GM23338 (cell line): ENCODE results near the gene MYCBP2.

ENCODE experiments used
- CREB1 ChIP-seq: fragments of 250-450 bp; sonication (Bioruptor Pico); IDR thresholded peaks from 2 replicates; pipeline ENCODE4 v1.5.0; 2020; ENCODE audit warnings: low read depth, mild to moderate bottlenecking, moderate library complexity
- CTCF ChIP-seq, 2 experiments: fragments of 200-600 bp in 1 of 2; sonication (generic) in 1 of 2; conservative IDR thresholded peaks; 2 replicates each; pipeline versions ENCODE4 v1.5.1 to v1.6.1; 2016 to 2017; ENCODE audit warnings: antibody characterized with exemption in 2 of 2, low read depth in 2 of 2, mild to moderate bottlenecking in 2 of 2, moderate library complexity in 1 of 2
- ETS1 ChIP-seq: IDR thresholded peaks from 2 replicates; pipeline ENCODE4 v1.6.1; 2016; ENCODE audit warnings: antibody characterized with exemption
- EZH2 ChIP-seq: fragments of 200-600 bp; sonication (generic); IDR thresholded peaks from one replicate; pipeline ENCODE4 v1.8.0; 2017; ENCODE audit warnings: antibody characterized with exemption, mild to moderate bottlenecking, low read depth; ENCODE audit not compliant: unreplicated experiment
- EZH2phosphoT487 ChIP-seq: fragments of 200-600 bp; sonication (generic); IDR thresholded peaks from one replicate; pipeline ENCODE4 v1.8.1; 2018; ENCODE audit warnings: antibody characterized with exemption; ENCODE audit not compliant: unreplicated experiment
- JUNB ChIP-seq: IDR thresholded peaks from one replicate; pipeline ENCODE4 v1.6.1; 2016; ENCODE audit warnings: antibody characterized with exemption; ENCODE audit not compliant: unreplicated experiment
- NANOG ChIP-seq: IDR thresholded peaks from 2 replicates; pipeline ENCODE4 v1.6.1; 2016; ENCODE audit warnings: antibody characterized with exemption, borderline replicate concordance
- POLR2AphosphoS5 ChIP-seq: IDR thresholded peaks from 2 replicates; pipeline ENCODE4 v1.6.1; 2016; ENCODE audit warnings: antibody characterized with exemption, low read depth
- REST ChIP-seq: IDR thresholded peaks from one replicate; pipeline ENCODE4 v1.6.1; 2018; ENCODE audit warnings: antibody characterized with exemption; ENCODE audit not compliant: unreplicated experiment
- STAT1 ChIP-seq: IDR thresholded peaks from one replicate; pipeline ENCODE4 v1.6.1; 2016; ENCODE audit warnings: antibody characterized with exemption; ENCODE audit not compliant: unreplicated experiment
- ZNF114 ChIP-seq: fragments of 250-450 bp; sonication (Bioruptor Pico); IDR thresholded peaks from 2 replicates; pipeline ENCODE4 v1.5.0; 2020; ENCODE audit warnings: mild to moderate bottlenecking, moderate library complexity
- ZNF331 ChIP-seq: fragments of 250-450 bp; sonication (Bioruptor Pico); IDR thresholded peaks from 2 replicates; pipeline ENCODE4 v1.5.0; 2020; ENCODE audit warnings: low read depth, mild to moderate bottlenecking, moderate library complexity
- ZNF462 ChIP-seq: fragments of 250-450 bp; sonication (Bioruptor Pico); IDR thresholded peaks from 2 replicates; pipeline ENCODE4 v1.5.0; 2020; ENCODE audit warnings: mild to moderate bottlenecking, moderate library complexity

GRCh38 chr13:77323858-77324257, 3.0 kb downstream of the MYCBP2 start:
- TF ChIP-seq POLR2AphosphoS5: no peak
- no peak for TF ChIP-seq CTCF (conservative IDR thresholded peaks at IDR 0.05; ENCODE audit: low read depth in 2 of 2)
- no peak for TF ChIP-seq CREB1 (CRISPR knock-in tag)
- no peak for TF ChIP-seq ZNF331
- no peak for TF ChIP-seq REST
- TF ChIP-seq EZH2: no peak
- TF ChIP-seq JUNB: no peak
- no peak for TF ChIP-seq EZH2phosphoT487
- no peak for TF ChIP-seq ZNF114 (CRISPR knock-in tag)
- TF ChIP-seq NANOG: no peak
- no peak for TF ChIP-seq ETS1
- no peak for TF ChIP-seq ZNF462
- TF ChIP-seq STAT1: no peak
